HG03159 (cell line): ENCODE results near the gene ERLEC1.
"Not testable (repeated sequence)": the region's sequence is repeated elsewhere in the genome, so short reads cannot be mapped to it uniquely, and the experiment has no call there.

Source experiments
- ATAC-seq: cut with Tn5 transposase; IDR thresholded peaks from one replicate; pipeline ENCODE4 v1.9.1; 2021; ENCODE audit warnings: mild to moderate bottlenecking, moderate library complexity; ENCODE audit not compliant: unreplicated experiment

ERLEC1 gene, protein sequence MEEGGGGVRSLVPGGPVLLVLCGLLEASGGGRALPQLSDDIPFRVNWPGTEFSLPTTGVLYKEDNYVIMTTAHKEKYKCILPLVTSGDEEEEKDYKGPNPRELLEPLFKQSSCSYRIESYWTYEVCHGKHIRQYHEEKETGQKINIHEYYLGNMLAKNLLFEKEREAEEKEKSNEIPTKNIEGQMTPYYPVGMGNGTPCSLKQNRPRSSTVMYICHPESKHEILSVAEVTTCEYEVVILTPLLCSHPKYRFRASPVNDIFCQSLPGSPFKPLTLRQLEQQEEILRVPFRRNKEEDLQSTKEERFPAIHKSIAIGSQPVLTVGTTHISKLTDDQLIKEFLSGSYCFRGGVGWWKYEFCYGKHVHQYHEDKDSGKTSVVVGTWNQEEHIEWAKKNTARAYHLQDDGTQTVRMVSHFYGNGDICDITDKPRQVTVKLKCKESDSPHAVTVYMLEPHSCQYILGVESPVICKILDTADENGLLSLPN

DNA sequence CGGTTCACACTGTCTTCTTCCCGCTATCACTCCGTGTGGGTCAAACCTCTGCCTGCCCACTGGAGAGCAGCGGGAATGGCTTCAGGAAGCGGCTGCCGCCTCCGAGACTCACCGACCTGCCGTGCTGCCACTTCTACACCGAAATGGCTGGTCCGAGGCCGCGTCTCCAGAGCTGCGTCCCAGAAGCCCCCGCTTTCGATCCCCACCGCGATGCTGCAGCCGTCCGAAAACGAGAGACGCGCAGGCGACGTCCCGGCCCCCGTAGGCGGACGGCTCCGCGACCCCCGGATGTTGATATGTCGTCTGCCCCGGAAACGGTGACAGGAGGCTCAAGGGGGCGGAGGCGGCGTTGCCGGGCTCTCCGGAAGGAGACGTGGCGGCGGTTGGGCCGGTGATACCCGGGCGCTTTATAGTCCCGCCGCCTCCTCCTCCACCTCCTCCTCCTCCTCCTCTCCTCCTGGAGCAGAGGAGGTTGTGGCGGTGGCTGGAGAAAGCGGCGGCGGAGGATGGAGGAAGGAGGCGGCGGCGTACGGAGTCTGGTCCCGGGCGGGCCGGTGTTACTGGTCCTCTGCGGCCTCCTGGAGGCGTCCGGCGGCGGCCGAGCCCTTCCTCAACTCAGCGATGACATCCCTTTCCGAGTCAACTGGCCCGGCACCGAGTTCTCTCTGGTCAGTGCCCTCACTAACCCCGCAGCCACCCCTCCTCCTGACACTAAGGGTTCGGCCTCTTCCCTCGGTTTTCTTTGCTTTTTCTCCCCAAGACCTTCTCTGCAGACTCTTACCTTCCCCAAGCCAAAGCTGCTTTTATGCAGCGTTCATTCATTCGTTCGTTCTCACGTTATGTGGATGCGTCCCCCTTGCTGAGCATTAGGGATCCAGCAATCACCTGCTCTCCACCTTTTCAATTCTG, at the start of gene ERLEC1, which contains the start of gene ASB3:
TSS of gene ERLEC1 (plus strand) at position 340 of the 909 bp plus-strand sequence. CDS start at position 507, 167 bp downstream.
TSS of gene ASB3 (minus strand) at position 249 of the 909 bp plus-strand sequence. CDS start 21,381 bp downstream, outside the sequence.
- ATAC-seq: peak; percentile 95

DNA sequence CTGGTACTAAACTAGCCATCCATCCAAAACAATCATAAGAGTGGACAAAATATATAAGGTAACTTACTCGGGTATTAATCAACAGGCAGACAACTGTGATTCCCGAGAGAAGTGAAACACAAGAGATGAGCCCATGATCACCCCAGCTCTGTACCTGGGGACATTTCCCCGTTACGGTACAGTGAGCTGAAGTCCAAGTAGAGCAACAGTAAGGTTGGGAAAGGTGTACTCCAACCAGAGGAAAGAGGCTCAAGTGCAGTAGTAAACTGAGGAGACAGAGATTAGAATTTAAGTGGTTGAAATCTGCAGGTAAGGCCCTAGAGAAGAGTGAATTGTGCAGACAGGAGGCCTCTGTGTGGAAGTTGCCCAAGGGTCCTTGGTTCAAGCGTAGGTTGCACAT, 49.8 kb upstream of the ERLEC1 start:
- no peak for ATAC-seq

DNA sequence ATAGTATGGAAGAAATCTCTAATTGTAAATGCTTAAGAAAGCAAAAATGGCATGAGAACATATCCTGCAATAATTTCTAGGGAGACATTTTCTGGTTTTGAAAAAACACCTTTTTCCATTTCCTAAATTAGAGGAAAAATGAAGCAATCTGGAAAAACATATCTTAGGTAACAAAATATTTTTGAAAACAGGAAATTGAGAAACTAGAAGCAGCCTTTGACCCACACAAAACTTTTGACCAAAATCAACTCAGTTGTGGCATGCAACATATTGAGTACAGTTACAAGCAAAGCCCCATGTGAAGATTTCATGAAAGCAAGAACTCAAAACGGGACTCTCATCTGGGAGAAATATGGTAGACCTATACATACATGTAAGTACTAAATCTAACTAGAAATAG, 47.8 kb upstream of the ERLEC1 start:
- no peak for ATAC-seq

DNA sequence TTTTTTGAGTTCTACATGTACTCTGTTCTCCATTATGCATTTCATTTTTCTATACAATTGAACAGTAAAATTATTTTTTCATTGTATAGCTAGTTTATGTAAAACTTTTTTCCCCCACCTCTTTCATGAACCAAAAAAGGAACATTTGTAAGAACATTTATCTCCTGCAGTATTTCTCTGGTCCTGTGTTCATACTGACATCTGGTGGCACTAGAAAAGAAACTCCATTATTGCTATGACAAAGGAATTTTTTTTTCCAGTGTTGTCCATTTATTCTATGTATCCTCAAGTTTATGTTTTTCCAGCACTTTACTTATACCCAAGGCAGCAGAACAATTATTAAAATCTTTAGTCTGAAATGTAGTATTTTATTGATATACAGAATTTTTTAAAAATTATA, 46.7 kb upstream of the ERLEC1 start:
- no peak for ATAC-seq

DNA sequence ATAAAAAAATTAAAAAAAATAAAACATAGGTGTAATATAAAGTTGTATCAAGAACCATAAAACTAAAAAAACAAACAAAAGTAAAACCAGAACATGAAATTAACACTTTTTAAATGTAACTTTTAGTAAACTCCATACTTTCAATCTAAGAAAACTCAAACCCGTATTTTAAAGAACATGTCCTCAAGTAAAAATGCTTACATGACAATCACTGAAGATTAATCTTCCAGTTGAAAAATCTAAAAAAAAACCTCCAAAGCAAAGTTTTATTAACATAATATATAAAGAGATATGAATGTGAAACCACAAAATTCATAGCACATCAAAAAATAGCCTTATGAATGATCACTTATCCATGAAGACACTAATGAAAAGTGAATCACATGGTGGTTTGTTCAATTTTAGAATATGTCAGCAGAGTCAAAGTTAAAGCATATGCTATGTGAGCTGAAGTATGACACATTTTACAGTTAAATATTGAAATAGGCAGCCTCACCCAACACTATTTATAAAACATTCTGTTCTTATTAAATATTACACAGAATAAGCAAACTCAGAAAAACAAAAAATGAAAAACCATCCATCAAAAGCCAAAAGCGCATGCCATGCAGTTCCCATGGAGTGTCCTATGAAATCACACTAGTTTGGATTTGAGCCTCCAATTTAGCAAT, 42.3 kb upstream of the ERLEC1 start:
- no peak for ATAC-seq

DNA sequence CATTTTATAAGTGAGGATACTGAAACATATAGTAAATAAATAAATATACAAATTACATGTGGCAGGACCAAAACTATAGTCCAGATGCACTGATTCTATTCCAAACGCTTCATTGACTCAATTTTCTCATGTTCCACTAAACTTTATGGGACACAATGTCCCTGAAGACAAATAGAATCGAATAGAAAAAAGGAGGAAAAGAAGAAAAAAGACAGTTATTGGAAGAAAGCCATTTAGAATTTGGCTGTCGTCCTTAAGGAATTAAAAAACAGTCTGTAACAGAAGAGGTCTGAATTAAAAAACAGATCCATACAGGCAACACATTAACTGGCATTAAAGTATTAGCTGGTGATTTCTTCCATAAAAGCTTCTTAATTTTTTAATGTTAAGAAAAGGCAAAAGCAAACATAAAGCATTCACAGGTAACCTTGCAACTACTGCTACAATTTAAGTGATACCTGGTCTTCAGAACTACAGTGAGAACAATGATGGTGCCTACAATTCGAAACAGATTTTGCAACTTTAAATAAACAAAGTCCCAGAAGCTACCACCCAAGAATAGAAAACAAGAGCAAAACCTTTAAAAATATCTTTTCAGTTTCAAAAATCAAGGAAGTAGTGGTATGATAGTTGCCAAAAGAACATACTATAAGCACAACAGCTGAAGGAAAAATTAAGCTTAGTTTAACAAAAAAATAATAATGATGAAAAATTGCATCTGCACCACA, 36.6 kb upstream of the ERLEC1 start:
- ATAC-seq: no peak

DNA sequence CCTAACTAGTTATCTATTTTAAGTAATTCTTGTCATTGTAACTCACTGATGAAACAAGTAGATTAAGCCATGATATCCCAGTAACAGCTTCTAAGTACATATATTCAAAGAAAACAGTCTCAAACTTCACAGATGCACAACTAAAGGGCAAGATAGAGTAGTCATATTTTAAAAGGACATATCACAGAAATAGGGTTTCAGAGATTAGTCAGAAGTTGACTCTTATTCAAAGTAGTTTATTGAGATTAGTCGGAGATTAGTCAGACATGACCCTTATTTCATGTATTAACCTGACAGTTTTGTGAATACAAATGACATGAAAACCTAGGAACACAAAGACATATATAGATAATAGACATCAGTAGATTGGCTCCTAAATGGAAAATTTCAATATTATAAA, 35.1 kb upstream of the ERLEC1 start:
- ATAC-seq: peak; percentile 93

DNA sequence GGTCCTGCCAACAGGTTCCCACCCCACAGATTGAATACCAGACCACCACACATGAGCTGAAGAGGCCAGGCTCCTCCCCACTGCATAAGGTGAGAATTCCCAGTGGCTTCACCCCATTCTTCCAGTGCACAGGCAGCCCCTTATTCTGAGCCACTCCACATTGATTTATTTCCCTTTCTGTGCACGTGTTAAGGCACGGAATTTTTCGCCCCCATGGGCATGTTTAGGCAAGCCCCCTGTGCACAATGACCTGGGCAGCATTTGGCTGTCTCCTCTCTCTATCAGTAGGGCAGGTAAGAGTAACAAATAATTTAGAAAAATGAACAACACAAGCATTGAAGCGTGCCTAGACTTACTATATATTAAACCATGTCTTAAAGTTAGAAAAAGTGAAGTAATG, 34.5 kb upstream of the ERLEC1 start:
- ATAC-seq: no peak

DNA sequence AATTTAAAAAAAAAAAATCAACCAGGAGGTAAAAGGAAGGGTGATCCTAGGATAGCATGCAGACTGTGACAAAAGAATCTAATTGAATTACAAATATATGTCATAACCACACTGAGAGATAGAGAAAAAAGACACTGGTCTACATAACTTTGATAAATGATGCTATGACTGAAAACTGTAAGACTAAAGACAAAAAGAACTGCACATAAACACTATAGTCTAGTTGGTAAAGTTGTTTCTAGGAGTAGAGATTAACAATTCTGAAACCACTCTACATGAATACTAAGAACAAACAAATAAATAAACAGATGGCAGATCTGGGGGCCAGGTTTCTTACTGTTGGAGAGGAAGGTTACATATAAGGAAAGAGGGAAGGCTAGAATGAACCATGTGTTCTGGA, 33.8 kb upstream of the ERLEC1 start:
- ATAC-seq: no peak

DNA sequence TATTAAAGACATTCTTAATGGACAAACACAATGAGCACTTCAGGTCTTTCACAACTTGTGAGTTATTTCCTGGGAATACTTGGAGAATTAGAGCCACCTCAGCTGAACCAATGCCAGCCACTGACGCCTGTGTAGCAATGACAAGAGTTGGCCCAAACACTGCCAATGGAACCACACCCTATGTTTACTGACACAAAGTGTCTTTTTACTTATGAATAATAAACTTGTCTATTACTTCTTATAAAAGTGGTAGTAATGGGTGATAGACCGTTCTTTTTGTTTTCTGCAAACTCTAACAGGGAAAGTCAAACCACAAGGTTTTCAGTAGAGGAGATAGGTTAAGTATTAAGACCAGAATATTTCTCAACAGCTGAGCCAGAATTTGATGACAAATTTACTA, 31.7 kb upstream of the ERLEC1 start:
- no peak for ATAC-seq

DNA sequence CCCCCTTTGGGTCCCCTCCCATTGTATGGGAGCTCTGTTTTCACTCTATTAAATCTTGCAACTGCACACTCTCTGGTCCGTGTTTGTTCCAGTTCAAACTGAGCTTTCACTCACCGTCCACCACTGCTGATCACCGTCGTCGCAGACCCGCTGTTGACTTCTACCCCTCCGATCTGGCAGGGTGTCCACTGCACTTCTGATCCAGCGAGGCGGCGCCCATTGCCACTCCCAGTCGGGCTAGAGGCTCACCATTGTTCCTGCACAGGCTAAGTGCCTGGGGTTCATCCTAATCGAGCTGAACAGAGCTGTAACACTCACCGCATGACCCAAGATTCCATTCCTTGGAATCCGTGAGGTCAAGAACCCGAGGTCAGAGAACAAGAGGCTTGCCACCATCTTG, 30.2 kb upstream of the ERLEC1 start:
- no peak for ATAC-seq

DNA sequence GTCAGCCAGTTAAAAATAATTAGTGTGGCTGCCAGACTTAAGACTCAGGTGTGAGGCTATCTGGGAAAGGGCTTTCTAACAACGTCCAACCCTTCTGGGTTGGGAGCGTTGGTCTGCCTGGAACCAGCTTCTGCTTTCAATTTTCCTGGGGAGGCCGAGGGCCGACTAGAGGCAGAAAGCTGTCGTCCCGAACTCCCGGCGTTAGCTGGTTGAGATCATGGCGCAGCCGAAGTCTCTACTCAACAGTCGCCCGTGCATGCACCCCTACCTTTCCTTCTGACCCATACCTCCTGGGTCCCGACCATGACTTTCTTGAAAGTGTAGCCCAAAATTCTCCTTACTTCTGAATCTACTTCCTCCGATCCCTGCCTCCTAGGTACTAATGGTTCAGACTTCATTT, 29.6 kb upstream of the ERLEC1 start:
- not testable (repeated sequence) for ATAC-seq

DNA sequence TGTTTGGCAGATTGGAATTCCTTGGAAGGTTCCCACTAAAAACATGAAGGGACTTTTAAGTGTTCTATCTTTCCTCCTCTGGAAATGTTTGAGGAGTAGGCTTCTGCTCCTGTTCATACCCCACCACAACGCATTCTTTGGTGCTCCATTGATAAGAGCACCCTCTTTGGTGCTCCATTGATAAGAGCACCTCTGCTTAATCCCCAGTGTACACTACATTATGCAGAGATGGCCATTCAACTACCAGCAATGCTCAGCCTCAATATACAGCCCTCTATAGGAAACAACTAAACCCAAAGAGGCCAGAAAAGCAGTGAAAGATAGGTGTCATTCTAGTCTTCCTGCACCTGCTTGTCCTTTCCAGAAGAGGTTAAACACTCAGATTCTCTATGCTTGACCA, 21.1 kb upstream of the ERLEC1 start:
- ATAC-seq: no peak

DNA sequence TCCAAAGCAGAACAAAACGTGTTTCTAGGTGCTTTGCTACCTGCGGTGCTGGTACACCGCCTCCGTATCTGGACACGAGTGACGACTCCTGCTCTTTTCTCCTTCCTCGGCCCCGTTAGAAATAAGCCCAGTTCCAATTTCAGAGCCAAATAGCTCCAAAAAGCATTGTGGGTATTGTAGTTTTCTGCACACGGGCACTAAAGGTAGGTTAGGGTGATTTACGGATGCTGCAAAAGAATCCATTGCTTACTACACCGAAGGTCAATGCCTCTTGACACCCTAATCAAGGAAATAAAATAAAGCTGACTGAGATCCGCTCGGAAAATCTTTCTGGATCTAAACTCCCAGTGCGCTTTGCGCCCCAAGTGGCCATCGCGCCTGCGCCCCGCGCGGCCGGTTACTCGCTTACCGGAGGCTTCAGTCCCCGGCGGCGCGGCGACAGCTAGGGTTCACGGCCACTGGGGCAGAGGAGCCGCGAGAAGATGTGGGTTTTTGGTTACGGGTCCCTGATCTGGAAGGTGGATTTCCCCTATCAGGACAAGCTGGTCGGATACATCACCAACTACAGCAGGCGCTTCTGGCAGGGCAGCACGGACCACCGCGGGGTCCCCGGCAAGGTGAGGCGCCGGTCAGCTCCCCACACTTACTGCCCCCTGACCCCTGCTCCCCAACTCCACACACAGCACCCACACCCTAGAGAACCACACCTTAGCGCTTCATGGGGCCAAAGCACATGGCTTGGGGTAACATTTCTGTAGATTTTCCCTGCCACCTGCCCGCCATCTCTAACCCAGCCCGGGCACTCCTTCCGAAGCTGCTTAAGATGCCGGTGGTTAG, 19.2 kb upstream of the ERLEC1 start, which contains the start of gene CHAC2:
TSS of gene CHAC2 (plus strand) at position 400 of the 837 bp plus-strand sequence. CDS start at position 483, 83 bp downstream.
- ATAC-seq: peak; percentile 95

DNA sequence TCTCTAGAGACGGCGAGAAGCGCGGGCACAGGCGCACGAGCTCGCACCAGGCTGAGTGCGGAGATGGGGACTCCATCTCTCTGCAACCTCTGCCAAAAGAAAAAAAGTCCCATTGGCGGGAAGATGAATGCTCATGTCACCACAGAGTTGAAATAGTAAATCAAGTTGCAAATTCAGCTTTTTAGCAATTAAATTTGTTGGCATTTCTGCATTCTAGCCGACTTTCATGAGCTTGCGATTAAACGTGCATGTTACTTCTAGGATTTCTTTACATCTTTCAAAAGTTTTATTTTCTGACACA, 18.7 kb upstream of the ERLEC1 start:
- peak; percentile 45 for ATAC-seq

DNA sequence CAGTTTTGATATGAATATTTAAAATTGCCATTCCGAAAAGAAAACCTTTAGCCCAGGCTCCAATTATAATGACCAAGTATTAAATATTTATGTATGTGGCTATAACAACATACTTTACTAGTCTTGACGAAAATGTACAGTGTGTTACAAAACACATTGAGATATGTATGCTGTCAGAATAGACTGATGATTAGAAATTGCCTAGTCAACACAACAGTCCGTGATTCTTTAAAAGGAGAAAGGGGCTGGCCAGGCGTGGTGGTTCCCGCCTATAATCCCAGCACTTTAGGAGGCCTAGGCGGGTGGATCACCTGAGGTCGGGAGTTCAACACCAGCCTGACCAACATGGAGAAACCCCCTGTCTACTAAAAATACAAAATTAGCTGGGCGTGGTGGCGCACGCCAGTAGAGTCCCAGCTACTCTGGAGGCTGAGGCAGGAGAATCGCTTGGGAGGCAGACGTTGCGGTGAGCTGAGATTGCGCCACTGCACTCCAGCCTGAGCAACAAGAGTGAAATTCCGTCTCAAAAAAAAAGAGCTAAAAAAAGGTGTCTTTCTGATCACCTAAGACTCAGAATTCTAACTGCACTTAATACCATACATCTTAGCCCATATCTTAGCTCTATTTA, 17.4 kb upstream of the ERLEC1 start:
- no peak for ATAC-seq

DNA sequence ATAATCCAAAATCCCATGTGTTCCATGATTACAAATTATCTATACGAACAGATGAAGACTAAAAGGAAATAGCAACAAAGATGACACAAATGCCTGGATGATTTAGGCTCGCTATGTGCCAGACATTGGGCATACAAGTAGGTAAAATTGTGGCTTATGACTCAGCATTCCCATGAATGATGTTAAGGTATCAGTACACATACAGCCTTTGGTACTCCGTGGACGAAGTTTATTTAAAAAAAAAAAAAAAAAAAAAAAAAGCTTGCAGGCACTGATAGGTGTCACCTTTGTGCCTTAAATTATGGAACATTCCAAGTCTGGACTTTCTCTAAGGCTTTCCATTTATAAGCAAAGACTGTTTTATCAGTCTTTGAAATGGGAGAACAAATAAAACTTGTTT, 16.6 kb upstream of the ERLEC1 start:
- ATAC-seq: no peak

DNA sequence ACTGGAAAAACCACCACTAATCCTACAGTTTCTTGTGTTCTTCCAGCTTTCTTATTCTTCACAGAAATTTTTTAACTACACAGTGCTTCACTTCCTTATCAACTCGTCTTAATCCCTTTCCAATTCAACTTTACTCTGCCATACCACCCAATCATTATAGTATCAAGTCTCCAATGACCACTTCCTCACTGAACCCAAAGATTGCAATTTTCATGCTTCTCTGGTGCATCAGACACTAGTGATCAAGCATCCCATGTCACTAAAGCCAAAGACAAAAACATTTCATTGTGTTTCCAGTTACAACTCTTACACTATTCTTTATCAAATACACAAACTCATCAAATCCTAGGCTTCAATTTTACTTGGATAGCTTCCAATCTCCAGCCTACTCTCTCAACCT, 9.7 kb upstream of the ERLEC1 start:
- ATAC-seq: no peak

DNA sequence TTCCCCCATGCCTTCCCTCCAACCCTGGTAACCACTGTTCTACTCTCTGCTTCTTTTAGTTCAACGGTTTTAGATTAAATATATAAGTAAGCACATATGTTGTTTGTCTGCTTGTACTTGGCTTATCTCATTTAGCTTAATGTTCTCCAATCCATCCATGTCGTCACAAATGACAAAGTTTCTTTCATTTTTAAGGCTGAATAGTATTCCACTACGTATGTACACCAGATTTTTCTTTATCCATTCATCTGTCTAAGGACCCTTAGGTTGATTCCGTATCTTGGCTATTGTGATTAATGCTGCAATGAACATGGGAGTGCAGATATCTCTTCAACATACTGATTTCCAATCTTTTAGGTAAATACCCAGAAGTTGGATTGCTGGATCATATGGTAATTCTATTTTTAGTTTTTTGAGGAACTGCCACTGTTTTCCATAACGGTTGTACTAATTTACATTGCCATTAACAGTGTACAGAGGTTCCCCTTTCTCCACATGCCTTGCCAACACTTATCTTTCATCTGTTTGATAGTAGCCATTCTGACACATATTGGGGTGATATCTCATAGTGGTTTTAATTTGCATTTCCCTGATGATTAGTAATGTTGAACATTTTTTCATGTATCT, 8.2 kb upstream of the ERLEC1 start:
- ATAC-seq: no peak
